Chondrocyte (in vitro differentiated cells): ENCODE data around the gene IRAG1. TPM values are rescaled to one million over a fixed set of nuclear protein-coding genes. Genes with fewer than 3 reads are reported as not detected.

Experiments used
- DNase-seq: peaks from one replicate; pipeline ENCODE4 v3.0.0; 2021; ENCODE audit warnings: mixed read lengths, low spot score
- H3K27ac Mint-ChIP-seq: one replicate; pipeline ENCODE4 v1.8.0; 2021; ENCODE audit warnings: mild to moderate bottlenecking, moderate library complexity, mixed read lengths; ENCODE audit not compliant: unreplicated experiment
- H3K27me3 Mint-ChIP-seq: 2 replicates; pipeline ENCODE4 v1.8.0; 2021; ENCODE audit warnings: low read depth, mixed read lengths
- H3K36me3 Mint-ChIP-seq: 2 replicates; pipeline ENCODE4 v1.8.0; 2021; ENCODE audit warnings: low read depth, mixed read lengths
- H3K4me1 Mint-ChIP-seq: 2 replicates; pipeline ENCODE4 v1.8.0; 2021; ENCODE audit warnings: low read depth, mild to moderate bottlenecking, mixed read lengths
- H3K4me3 Mint-ChIP-seq: one replicate; pipeline ENCODE4 v1.8.0; 2021; ENCODE audit warnings: mild to moderate bottlenecking, moderate library complexity, mixed read lengths; ENCODE audit not compliant: unreplicated experiment
- H3K9me3 Mint-ChIP-seq: 2 replicates; pipeline ENCODE4 v1.8.0; 2021; ENCODE audit warnings: low read depth, mixed read lengths
- CTCF ChIP-seq: fragments of 200-600 bp; sonication (generic); IDR thresholded peaks from 2 replicates; pipeline ENCODE4 v1.5.0; 2021; ENCODE audit warnings: antibody characterized with exemption, mild to moderate bottlenecking, moderate library complexity
- total RNA-seq: library from RNA; stranded (reverse); gene quantifications from 3 replicates; pipeline ENCODE4 v1.2.1, GENCODE V29; 2021

Gene IRAG1
- total RNA-seq, 1 donor from 2014 or later = 50.6 TPM

GRCh38 chr11:10730151-10730550 lies 36.6 kb upstream of the IRAG1 start:
- Mint-ChIP-seq H3K4me3 (no peak overlapping the region), H3K27me3 (no peaks in the 10 kb centered on the region), H3K4me1 (peaks cover 12% of the 10 kb centered on the region), H3K36me3 (no peaks in the 10 kb centered on the region), H3K9me3 (peaks cover 7% of the 10 kb centered on the region), H3K27ac (no peak overlapping the region)
- DNase-seq = no peak
- TF ChIP-seq CTCF = no peak

GRCh38 chr11:10728789-10729472 lies 35.4 kb upstream of the IRAG1 start:
- peaks cover 11% of the 10 kb centered on the region for H3K4me1 Mint-ChIP-seq
- peak overlapping the region; percentile 57 for H3K4me3 Mint-ChIP-seq
- H3K27me3 Mint-ChIP-seq = no peaks in the 10 kb centered on the region
- H3K36me3 Mint-ChIP-seq = no peaks in the 10 kb centered on the region
- H3K9me3 Mint-ChIP-seq = peaks cover 7% of the 10 kb centered on the region
- TF ChIP-seq CTCF = no peak
- no peak for DNase-seq
- H3K27ac Mint-ChIP-seq = no peak overlapping the region

GRCh38 chr11:10728154-10728553 lies 34.6 kb upstream of the IRAG1 start:
- peaks cover 11% of the 10 kb centered on the region for H3K4me1 Mint-ChIP-seq
- DNase-seq = no peak
- peaks cover 7% of the 10 kb centered on the region for H3K9me3 Mint-ChIP-seq
- no peak for TF ChIP-seq CTCF
- H3K27ac Mint-ChIP-seq = no peak overlapping the region
- no peaks in the 10 kb centered on the region for H3K27me3 Mint-ChIP-seq
- no peak overlapping the region for H3K4me3 Mint-ChIP-seq
- H3K36me3 Mint-ChIP-seq = no peaks in the 10 kb centered on the region

- Mint-ChIP-seq H3K27me3 (no peaks in the 10 kb centered on the region), H3K27ac (no peak overlapping the region), H3K36me3 (no peaks in the 10 kb centered on the region), H3K4me3 (no peak overlapping the region), H3K4me1 (peaks cover 11% of the 10 kb centered on the region), H3K9me3 (peaks cover 7% of the 10 kb centered on the region)
- no peak for TF ChIP-seq CTCF
- DNase-seq = no peak
Observed at GRCh38 chr11:10727146-10727851, 33.7 kb upstream of the IRAG1 start.

GRCh38 chr11:10725907-10726253 lies 32.3 kb upstream of the IRAG1 start:
- Mint-ChIP-seq H3K27ac (no peak overlapping the region), H3K9me3 (no peaks in the 10 kb centered on the region), H3K4me3 (no peak overlapping the region), H3K27me3 (no peaks in the 10 kb centered on the region), H3K36me3 (no peaks in the 10 kb centered on the region), H3K4me1 (peaks cover 11% of the 10 kb centered on the region)
- DNase-seq = no peak
- no peak for TF ChIP-seq CTCF
